K562 (cell line): ENCODE results near the gene UBN2. TPM values are rescaled to one million over a fixed set of nuclear protein-coding genes. Genes with fewer than 3 reads are reported as not detected.
A peak's percentile ranks its signal among the peaks of the same experiment; 100 is the strongest.

Source experiments
- CBFB ChIP-seq: sonication (generic); formaldehyde crosslinking; IDR thresholded peaks from 2 replicates; pipeline ENCODE4 v1.4.0; 2020; ENCODE audit warnings: mild to moderate bottlenecking, missing genetic modification reagents
- CBX1 ChIP-seq: sonication (generic); IDR thresholded peaks from 2 replicates; pipeline ENCODE4 v1.6.1; 2016; ENCODE audit warnings: antibody characterized with exemption, low read depth, mild to moderate bottlenecking
- CBX5 ChIP-seq: IDR thresholded peaks from 2 replicates; pipeline ENCODE4 v1.6.1; 2014; ENCODE audit warnings: low read depth, borderline replicate concordance
- CC2D1A ChIP-seq: fragments of 450-650 bp; IDR thresholded peaks from 2 replicates; pipeline ENCODE4 v1.6.1; 2017; ENCODE audit warnings: mild to moderate bottlenecking
- CCNT2 ChIP-seq: IDR thresholded peaks from 2 replicates; pipeline ENCODE4 v1.6.1; 2011; ENCODE audit warnings: borderline replicate concordance, low read depth, mild to moderate bottlenecking, moderate library complexity, mixed read lengths, low read length; ENCODE audit not compliant: insufficient read length; ENCODE audit errors: extremely low read depth
- CSDE1 ChIP-seq, 2 experiments: fragments of 450-650 bp; IDR thresholded peaks; 2 replicates each; pipeline ENCODE4 v1.6.1; 2016; ENCODE audit warnings: mild to moderate bottlenecking in 1 of 2
- DDX20 ChIP-seq: fragments of 450-650 bp; IDR thresholded peaks from 2 replicates; pipeline ENCODE4 v1.6.1; 2016; ENCODE audit warnings: missing genetic modification characterization, low read depth, mild to moderate bottlenecking, missing compliant biosample characterization, moderate library complexity
- ERF ChIP-seq: fragments of 450-650 bp; formaldehyde crosslinking; IDR thresholded peaks from 2 replicates; pipeline ENCODE4 v1.4.0; 2020; ENCODE audit warnings: mild to moderate bottlenecking, mixed read lengths
- FIP1L1 ChIP-seq: fragments of 200-400 bp; formaldehyde crosslinking; IDR thresholded peaks from 2 replicates; pipeline ENCODE4 v1.6.1; 2018; ENCODE audit warnings: mild to moderate bottlenecking, low read depth, low read length; ENCODE audit not compliant: poor library complexity, severe bottlenecking
- FOXK2 ChIP-seq, 2 experiments: fragments of 450-650 bp; IDR thresholded peaks in 1 of 2; conservative IDR thresholded peaks in 1 of 2; 2 replicates each; pipeline ENCODE4 v1.6.1; 2016; ENCODE audit warnings: low read depth in 2 of 2, mild to moderate bottlenecking in 1 of 2
- GABPB2 ChIP-seq: fragments of 250-450 bp; sonication (Bioruptor Pico); conservative IDR thresholded peaks from 2 replicates; pipeline ENCODE4 v1.5.1; 2021; ENCODE audit warnings: mild to moderate bottlenecking
- GATAD2A ChIP-seq: fragments of 450-650 bp; IDR thresholded peaks from 2 replicates; pipeline ENCODE4 v1.6.1; 2017
- MYC ChIP-seq, 2 experiments: fragments of 250-450 bp in 1 of 2; sonication (Bioruptor Pico) in 1 of 2; IDR thresholded peaks; 2 replicates each; pipeline versions ENCODE4 v1.5.1 to v1.6.1; 2012 to 2021; ENCODE audit warnings: low read depth in 2 of 2, borderline replicate concordance in 1 of 2, improper control_type of control experiment in 1 of 2, low read length in 1 of 2, mild to moderate bottlenecking in 1 of 2, moderate library complexity in 1 of 2
- NBN ChIP-seq: fragments of 450-650 bp; IDR thresholded peaks from 2 replicates; pipeline ENCODE4 v1.6.1; 2016; ENCODE audit warnings: low read depth, mild to moderate bottlenecking
- POLR2H ChIP-seq: IDR thresholded peaks from 2 replicates; pipeline ENCODE4 v1.6.1; 2016; ENCODE audit warnings: missing genetic modification characterization, low read depth, mild to moderate bottlenecking, control low read depth, missing compliant biosample characterization, moderate library complexity
- RCOR1 ChIP-seq, 2 experiments: IDR thresholded peaks; 2 replicates each; pipeline ENCODE4 v1.6.1; 2012; ENCODE audit warnings: low read depth in 2 of 2, low read length in 2 of 2, borderline replicate concordance in 1 of 2, improper control_type of control experiment in 1 of 2
- SIN3B ChIP-seq: fragments of 450-650 bp; IDR thresholded peaks from 2 replicates; pipeline ENCODE4 v1.6.1; 2017; ENCODE audit warnings: low read depth, mild to moderate bottlenecking, moderate library complexity
- SMAD1 ChIP-seq: fragments of 150-350 bp; IDR thresholded peaks from 2 replicates; pipeline ENCODE4 v1.6.1; 2014; ENCODE audit warnings: low read length, low read depth; ENCODE audit not compliant: partially characterized antibody
- SOX6 ChIP-seq: fragments of 450-650 bp; IDR thresholded peaks from 2 replicates; pipeline ENCODE4 v1.6.1; 2014; ENCODE audit warnings: mild to moderate bottlenecking
- ZNF24 ChIP-seq: fragments of 450-650 bp; IDR thresholded peaks from 2 replicates; pipeline ENCODE4 v1.6.1; 2016
- ZNF512 ChIP-seq: IDR thresholded peaks from 2 replicates; pipeline ENCODE4 v1.6.1; 2016; ENCODE audit warnings: missing genetic modification characterization, missing compliant biosample characterization
- polyA plus RNA-seq, 8 experiments: library from polyadenylated mRNA; depleted of rRNA in 4 of 8; stranded (reverse) in 5 of 8; unstranded in 3 of 8; fragments of >200 nt; fragmentation: Nextera tagmentation in 2 of 8; fragmentation: Illumina TruSeq in 1 of 8; extraction: Ambion mirVana in 2 of 8; extraction: Trizol in 1 of 8; gene quantifications; 2 replicates each; pipeline versions ENCODE4 v1.2.1 to v1.2.3, GENCODE V29; 2011 to 2014; ENCODE audit warnings: inconsistent platforms in 1 of 8, missing spikeins in 1 of 8
- total RNA-seq, 7 experiments: library from RNA; depleted of rRNA in 6 of 7; stranded (reverse); fragments of >200 nt in 6 of 7; fragmentation: Illumina TruSeq in 2 of 7; extraction: Trizol in 2 of 7; gene quantifications; 2 replicates each; pipeline versions ENCODE4 v1.2.1 to v1.2.3, GENCODE V29; 2011 to 2021; ENCODE audit warnings: low replicate concordance in 1 of 7
- TF ChIP-seq, protein P1 (sequence below): fragments of 250-450 bp; sonication (Bioruptor Pico); IDR thresholded peaks from 2 replicates; pipeline ENCODE4 v1.5.0; 2021
- TF ChIP-seq, protein P2 (sequence below): fragments of 250-450 bp; sonication (Bioruptor Pico); IDR thresholded peaks from 2 replicates; pipeline ENCODE4 v1.5.0; 2021

Gene UBN2
- total and polyA plus RNA-seq, 9 of the 15 experiments (the other 6 are each of a cell fraction or from before 2014, with no cell fraction given): 1.2 to 19.5 (median 9.9) TPM

DNA sequence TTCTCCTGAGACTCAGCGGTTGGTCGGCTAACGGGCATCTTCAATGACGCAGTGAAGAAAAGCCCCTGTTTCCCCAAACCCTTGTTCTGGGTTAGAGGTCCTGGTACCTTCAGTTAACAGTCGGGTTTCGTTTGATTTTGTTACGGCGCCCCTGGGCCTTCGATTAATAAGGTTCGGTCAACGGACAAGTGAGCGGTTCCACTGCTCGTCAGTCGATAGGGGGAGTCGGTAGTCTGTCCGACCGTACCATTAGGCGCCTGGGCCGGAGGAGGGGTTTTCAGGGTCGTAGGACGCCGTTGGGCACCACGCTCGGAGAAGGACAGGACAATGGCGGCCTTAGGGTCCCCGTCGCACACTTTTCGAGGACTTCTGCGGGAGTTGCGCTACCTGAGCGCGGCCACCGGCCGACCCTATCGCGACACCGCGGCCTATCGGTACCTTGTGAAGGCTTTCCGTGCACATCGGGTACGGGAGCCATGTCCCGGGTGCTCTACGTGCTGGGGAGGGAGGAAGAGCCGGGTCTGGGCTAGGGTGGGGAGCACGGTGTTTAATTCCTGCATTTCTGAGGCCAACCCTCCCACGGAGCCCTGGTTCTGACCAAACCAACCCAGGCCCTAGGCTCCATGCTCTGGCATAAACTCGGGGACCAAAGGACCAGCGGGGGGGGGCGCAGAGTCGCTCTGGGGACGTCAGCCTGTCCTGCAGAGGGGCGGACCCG is 110.2 kb downstream of the UBN2 start, which contains the start of gene FMC1 (continued):
- TF ChIP-seq SIN3B (peak; percentile 79), POLR2H (no peak), ERF (CRISPR knock-in tag) (0 out of 2 replicates have a peak, but pooled peaks have one; percentile 31), FIP1L1 (peak; percentile 93), CCNT2 (no peak), GABPB2 (CRISPR knock-in tag) (peak; percentile 62; the same call in 1 of the 2 replicates), DDX20 (no peak), GATAD2A (no peak), SOX6 (peak; percentile 47; the same call in 1 of the 2 replicates), CSDE1 (IDR thresholded peaks at IDR 0.05) (peak in 1 of 2 experiments; percentile 56; a peak in 1 of 4 replicates), RCOR1 (IDR thresholded peaks at IDR 0.05; ENCODE audit: borderline replicate concordance in 1 of 2, low read depth in 2 of 2, low read length in 2 of 2) (peak in 1 of 2 experiments; percentile 62; a peak in 2 of 4 replicates), CBX1 (peak; percentile 88; the same call in 1 of the 2 replicates), ZNF512 (tag) (no peak), CC2D1A (peak; percentile 69), ZNF24 (peak; percentile 62; the same call in 1 of the 2 replicates), SMAD1 (peak; percentile 71), MYC (IDR thresholded peaks at IDR 0.05; ENCODE audit: low read depth, low read length) (peak; percentile 70), MYC (CRISPR knock-in tag; IDR thresholded peaks at IDR 0.05; ENCODE audit: borderline replicate concordance, low read depth) (peak; percentile 98), NBN (peak; percentile 52), CBFB (CRISPR knock-in tag) (peak; percentile 79), CBX5 (0 out of 2 replicates have a peak, but pooled peaks have one; percentile 33), FOXK2 (conservative IDR thresholded peaks at IDR 0.05 in 1 of 2, IDR thresholded peaks at IDR 0.05 in 1 of 2; ENCODE audit: low read depth in 2 of 2) (peak; percentile 73 to 99)
- TF ChIP-seq, protein P1, sequence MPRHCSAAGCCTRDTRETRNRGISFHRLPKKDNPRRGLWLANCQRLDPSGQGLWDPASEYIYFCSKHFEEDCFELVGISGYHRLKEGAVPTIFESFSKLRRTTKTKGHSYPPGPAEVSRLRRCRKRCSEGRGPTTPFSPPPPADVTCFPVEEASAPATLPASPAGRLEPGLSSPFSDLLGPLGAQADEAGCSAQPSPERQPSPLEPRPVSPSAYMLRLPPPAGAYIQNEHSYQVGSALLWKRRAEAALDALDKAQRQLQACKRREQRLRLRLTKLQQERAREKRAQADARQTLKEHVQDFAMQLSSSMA (CRISPR knock-in tag): peak; percentile 87; the same call in 1 of the 2 replicates
- TF ChIP-seq, protein P2, sequence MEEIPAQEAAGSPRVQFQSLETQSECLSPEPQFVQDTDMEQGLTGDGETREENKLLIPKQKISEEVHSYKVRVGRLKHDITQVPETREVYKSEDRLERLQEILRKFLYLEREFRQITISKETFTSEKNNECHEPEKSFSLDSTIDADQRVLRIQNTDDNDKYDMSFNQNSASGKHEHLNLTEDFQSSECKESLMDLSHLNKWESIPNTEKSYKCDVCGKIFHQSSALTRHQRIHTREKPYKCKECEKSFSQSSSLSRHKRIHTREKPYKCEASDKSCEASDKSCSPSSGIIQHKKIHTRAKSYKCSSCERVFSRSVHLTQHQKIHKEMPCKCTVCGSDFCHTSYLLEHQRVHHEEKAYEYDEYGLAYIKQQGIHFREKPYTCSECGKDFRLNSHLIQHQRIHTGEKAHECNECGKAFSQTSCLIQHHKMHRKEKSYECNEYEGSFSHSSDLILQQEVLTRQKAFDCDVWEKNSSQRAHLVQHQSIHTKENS (CRISPR knock-in tag): no peak
